Activated CD8-positive, alpha-beta memory T cell treated with anti-CD3 and anti-CD28 coated beads, Interleukin-2, amount 10 ng/mL, durations not matched to agents 7 days and 5 days (primary cell): ENCODE measurements around the gene RPS6KB2. TPM values are rescaled to one million over a fixed set of nuclear protein-coding genes. Genes with fewer than 3 reads are reported as not detected.
"Not testable (repeated sequence)": the region's sequence is repeated elsewhere in the genome, so short reads cannot be mapped to it uniquely, and the experiment has no call there.

Source experiments
- ATAC-seq: fragments of 150-1000 bp; cut with Tn5 transposase; one replicate; pipeline ENCODE4 v1.10.0; 2021; ENCODE audit warnings: moderate library complexity
- CTCF ChIA-PET: fragments of 350-600 bp; sonication (Branson Sonifier 250); formaldehyde crosslinking; loops from one replicate; lab custom pipeline; 2021; ENCODE audit warnings: antibody characterized with exemption; lab: Charles Lee
- DNase-seq: peaks from one replicate; pipeline ENCODE4 v3.0.0-alpha.2; 2020
- H3K27ac Mint-ChIP-seq: one replicate; pipeline ENCODE4 v1.8.0; 2021; ENCODE audit warnings: mild to moderate bottlenecking, mixed read lengths
- H3K27me3 Mint-ChIP-seq: one replicate; pipeline ENCODE4 v1.8.0; 2021; ENCODE audit warnings: mixed read lengths
- H3K36me3 Mint-ChIP-seq: one replicate; pipeline ENCODE4 v1.8.0; 2021; ENCODE audit warnings: mild to moderate bottlenecking, mixed read lengths
- H3K4me1 Mint-ChIP-seq: one replicate; pipeline ENCODE4 v1.8.0; 2021; ENCODE audit warnings: mixed read lengths
- H3K4me3 Mint-ChIP-seq: one replicate; pipeline ENCODE4 v1.8.0; 2021; ENCODE audit warnings: mild to moderate bottlenecking, moderate library complexity, mixed read lengths
- H3K9me3 Mint-ChIP-seq: one replicate; pipeline ENCODE4 v1.8.0; 2022; ENCODE audit warnings: low read depth, mixed read lengths
- total RNA-seq, 2 experiments: library from RNA; stranded (reverse); gene quantifications; one replicate each; pipeline ENCODE4 v1.2.3, GENCODE V29; 2021

Gene RPS6KB2
- total RNA-seq, 2 experiments from 2014 or later: 63.3 to 65.0 TPM

GRCh38 chr11:67464411-67465188 is 36.3 kb downstream of the RPS6KB2 start:
- H3K4me1 Mint-ChIP-seq: peaks cover 35% of the 10 kb centered on the region
- ATAC-seq (peak; percentile 83), DNase-seq (peak; percentile 96)
- H3K9me3 Mint-ChIP-seq: no peaks in the 10 kb centered on the region
- H3K27ac Mint-ChIP-seq: peak overlapping the region; percentile 87
- H3K4me3 Mint-ChIP-seq: peak overlapping the region; percentile 84
- no peaks in the 10 kb centered on the region for H3K27me3 Mint-ChIP-seq
- CTCF ChIA-PET: interaction anchor here (1.0 to 2.4 kb wide), 6 partner anchors 19 to 82 kb away, joined by 3 to 10 read pairs (median 4); partner anchors contain the start of genes AIP and PPP1CA
- H3K36me3 Mint-ChIP-seq: peaks cover 1% of the 10 kb centered on the region

- no peak for ATAC-seq
- peaks cover 1% of the 10 kb centered on the region for H3K36me3 Mint-ChIP-seq
- DNase-seq: no peak
- peaks cover 33% of the 10 kb centered on the region for H3K4me1 Mint-ChIP-seq
- no peaks in the 10 kb centered on the region for H3K9me3 Mint-ChIP-seq
- CTCF ChIA-PET: interaction anchor here (1.0 to 2.4 kb wide), 5 partner anchors 18 to 63 kb away, joined by 3 to 10 read pairs (median 4); partner anchors contain the start of genes AIP and PPP1CA
- peak overlapping the region; percentile 87 for H3K27ac Mint-ChIP-seq
- peak overlapping the region; percentile 84 for H3K4me3 Mint-ChIP-seq
- no peaks in the 10 kb centered on the region for H3K27me3 Mint-ChIP-seq
Observed at GRCh38 chr11:67465189-67465510, 36.9 kb downstream of the RPS6KB2 start.

- Mint-ChIP-seq H3K4me3 (peak overlapping the region; percentile 84), H3K27ac (peak overlapping the region; percentile 87), H3K4me1 (peaks cover 31% of the 10 kb centered on the region)
- DNase-seq, H3K27me3 Mint-ChIP-seq, H3K36me3 Mint-ChIP-seq, ATAC-seq, H3K9me3 Mint-ChIP-seq: not testable (repeated sequence)
- CTCF ChIA-PET: interaction anchor here (1.0 to 2.4 kb wide), 4 partner anchors 18 to 63 kb away, joined by 3 to 10 read pairs (median 6); partner anchors contain the start of genes AIP and PPP1CA
Observed at GRCh38 chr11:67465530-67465929, 37.2 kb downstream of the RPS6KB2 start.

- H3K9me3 Mint-ChIP-seq: no peaks in the 10 kb centered on the region
- no peak overlapping the region for H3K4me3 Mint-ChIP-seq
- DNase-seq: no peak
- H3K4me1 Mint-ChIP-seq: peaks cover 31% of the 10 kb centered on the region
- ATAC-seq: no peak
- peak overlapping the region; percentile 19 for H3K27ac Mint-ChIP-seq
- no peaks in the 10 kb centered on the region for H3K27me3 Mint-ChIP-seq
- peaks cover 1% of the 10 kb centered on the region for H3K36me3 Mint-ChIP-seq
- CTCF ChIA-PET: interaction anchor here (1.3 kb wide), 1 partner anchor 64 kb away, joined by 4 read pairs; the partner anchor contains the start of gene PPP1CA
Observed at GRCh38 chr11:67466367-67466766, 38.1 kb downstream of the RPS6KB2 start.

- Mint-ChIP-seq H3K4me3 (peak overlapping the region; percentile 83), H3K27ac (peak overlapping the region; percentile 61), H3K36me3 (peaks cover 1% of the 10 kb centered on the region), H3K9me3 (no peaks in the 10 kb centered on the region), H3K4me1 (peaks cover 31% of the 10 kb centered on the region), H3K27me3 (no peaks in the 10 kb centered on the region)
- no peak for DNase-seq
- CTCF ChIA-PET: interaction anchor here (0.9 to 3.3 kb wide), 10 partner anchors 9 to 110 kb away, joined by 3 to 21 read pairs (median 8); partner anchors contain the start of genes AIP, CORO1B, PPP1CA and PTPRCAP
- ATAC-seq: no peak
Observed at GRCh38 chr11:67466962-67467771, 38.9 kb downstream of the RPS6KB2 start.

GRCh38 chr11:67468056-67468455 is 39.8 kb downstream of the RPS6KB2 start:
- peak overlapping the region; percentile 79 for H3K27ac Mint-ChIP-seq
- ATAC-seq: no peak
- peaks cover 31% of the 10 kb centered on the region for H3K4me1 Mint-ChIP-seq
- H3K4me3 Mint-ChIP-seq: peak overlapping the region; percentile 83
- CTCF ChIA-PET: interaction anchor here (0.9 to 3.3 kb wide), 15 partner anchors 10 to 111 kb away, joined by 3 to 21 read pairs (median 6); partner anchors contain the start of genes AIP, CDK2AP2, CORO1B and PPP1CA
- H3K27me3 Mint-ChIP-seq: no peaks in the 10 kb centered on the region
- H3K36me3 Mint-ChIP-seq: peaks cover 1% of the 10 kb centered on the region
- no peak for DNase-seq
- no peaks in the 10 kb centered on the region for H3K9me3 Mint-ChIP-seq

- Mint-ChIP-seq H3K4me1 (peaks cover 31% of the 10 kb centered on the region), H3K9me3 (no peaks in the 10 kb centered on the region)
- no peak for DNase-seq
Observed at GRCh38 chr11:67468456-67468758, 40.1 kb downstream of the RPS6KB2 start.

GRCh38 chr11:67468759-67469507 is 40.6 kb downstream of the RPS6KB2 start, which contains the start of gene TMEM134:
TMEM134 (minus strand) TSS chr11:67469251; CDS start chr11:67469192, 59 bp downstream.
- Mint-ChIP-seq H3K4me3 (peak within 1 kb of the TSS; percentile 83), H3K36me3 (peaks cover 1% of the 10 kb centered on the region), H3K27ac (peak within 1 kb of the TSS; percentile 82), H3K4me1 (peaks cover 31% of the 10 kb centered on the region), H3K27me3 (no peaks in the 10 kb centered on the region), H3K9me3 (no peaks in the 10 kb centered on the region)
- CTCF ChIA-PET: interaction anchor here (1.0 to 3.3 kb wide), 14 partner anchors 10 to 112 kb away, joined by 3 to 21 read pairs (median 6); partner anchors contain the start of genes AIP, CDK2AP2, PPP1CA and PTPRCAP
- ATAC-seq (peak; percentile 86), DNase-seq (peak; percentile 95)

More at GRCh38 chr11:67468456-67468758, 40.1 kb downstream of the RPS6KB2 start:
- Mint-ChIP-seq H3K27me3 (no peaks in the 10 kb centered on the region), H3K36me3 (peaks cover 1% of the 10 kb centered on the region), H3K4me3 (peak overlapping the region; percentile 83), H3K27ac (peak overlapping the region; percentile 79)
- peak; percentile 1 for ATAC-seq
- CTCF ChIA-PET: interaction anchor here (1.0 to 3.3 kb wide), 14 partner anchors 11 to 111 kb away, joined by 3 to 21 read pairs (median 6); partner anchors contain the start of genes AIP, CDK2AP2, PPP1CA and PTPRCAP

- DNase-seq (no peak), ATAC-seq (no peak)
- Mint-ChIP-seq H3K4me3 (peak overlapping the region; percentile 83), H3K36me3 (peaks cover 1% of the 10 kb centered on the region), H3K27ac (peak overlapping the region; percentile 82), H3K9me3 (no peaks in the 10 kb centered on the region), H3K27me3 (no peaks in the 10 kb centered on the region), H3K4me1 (peaks cover 27% of the 10 kb centered on the region)
- CTCF ChIA-PET: interaction anchor here (0.8 to 3.3 kb wide), 11 partner anchors 10 to 119 kb away, joined by 3 to 21 read pairs (median 5); partner anchors contain the start of genes AIP, CDK2AP2, PITPNM1 and PPP1CA
Observed at GRCh38 chr11:67469508-67469811, 41.2 kb downstream of the RPS6KB2 start.

- peaks cover under 1% of the 10 kb centered on the region for H3K36me3 Mint-ChIP-seq
- CTCF ChIA-PET: interaction anchor here (0.8 to 2.7 kb wide), 7 partner anchors 12 to 120 kb away, joined by 3 to 19 read pairs (median 5); partner anchors contain the start of genes AIP, PITPNM1, PPP1CA and TBC1D10C
- H3K27ac Mint-ChIP-seq: no peak overlapping the region
- H3K4me1 Mint-ChIP-seq: peaks cover 22% of the 10 kb centered on the region
- ATAC-seq (no peak), DNase-seq (no peak)
- no peaks in the 10 kb centered on the region for H3K27me3 Mint-ChIP-seq
- H3K4me3 Mint-ChIP-seq: no peak overlapping the region
- H3K9me3 Mint-ChIP-seq: no peaks in the 10 kb centered on the region
Observed at GRCh38 chr11:67470337-67471002, 42.2 kb downstream of the RPS6KB2 start.

GRCh38 chr11:67472882-67473281 is 44.6 kb downstream of the RPS6KB2 start:
- no peak for DNase-seq
- Mint-ChIP-seq H3K36me3 (no peaks in the 10 kb centered on the region), H3K4me3 (no peak overlapping the region), H3K27me3 (peaks cover 2% of the 10 kb centered on the region), H3K9me3 (no peaks in the 10 kb centered on the region), H3K4me1 (peaks cover 9% of the 10 kb centered on the region), H3K27ac (no peak overlapping the region)
- CTCF ChIA-PET: interaction anchor here (2.9 kb wide), 1 partner anchor 10 kb away, joined by 10 read pairs; the partner anchor contains the start of gene AIP
- no peak for ATAC-seq

GRCh38 chr11:67476692-67477091 is 48.4 kb downstream of the RPS6KB2 start:
- H3K27ac Mint-ChIP-seq, H3K4me3 Mint-ChIP-seq, H3K9me3 Mint-ChIP-seq, H3K4me1 Mint-ChIP-seq, CTCF ChIA-PET, DNase-seq, H3K36me3 Mint-ChIP-seq, H3K27me3 Mint-ChIP-seq, ATAC-seq: not testable (repeated sequence)
